Esophagus mucosa (tissue), 1 donor: Measurements from ENCODE around the gene ARID1B. TPM values are rescaled to one million over a fixed set of nuclear protein-coding genes. Genes with fewer than 3 reads are reported as not detected.
"Not testable (repeated sequence)": the region's sequence is repeated elsewhere in the genome, so short reads cannot be mapped to it uniquely, and the experiment has no call there.

Source experiments
- ATAC-seq: fragments of 200-7000 bp; cut with Tn5 transposase; one replicate; pipeline ENCODE4 v1.9.1; 2020
- total RNA-seq: library from RNA; stranded (reverse); gene quantifications from one replicate; pipeline ENCODE4 v1.2.4, GENCODE V29; 2023
- donor health status: DM: yes; HTN: yes; CAD: no.

Gene ARID1B
- total RNA-seq, 1 donor from 2014 or later: 45.7 TPM

DNA sequence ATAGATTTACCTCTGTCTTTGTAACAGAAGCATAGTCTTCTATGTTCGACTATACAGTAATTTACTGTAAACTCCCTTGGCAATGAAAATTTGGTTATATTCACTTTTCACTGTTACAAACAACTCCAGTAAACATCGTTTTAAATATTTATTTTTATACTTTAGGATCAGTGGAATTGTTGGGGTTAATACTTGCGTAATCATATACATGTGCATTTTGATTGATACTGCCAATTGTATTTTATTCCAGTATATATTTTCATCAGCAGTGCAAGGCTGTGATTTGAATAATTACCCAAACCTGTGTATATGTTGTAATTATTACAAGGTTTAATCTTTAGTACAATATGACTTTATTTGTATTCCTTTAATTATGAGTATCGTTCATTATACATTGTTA is 255.7 kb downstream of the ARID1B start:
- ATAC-seq: no peak

- no peak for ATAC-seq
These were observed 256.4 kb downstream of the ARID1B start for GRCh38 chr6:157033428-157034140.

DNA sequence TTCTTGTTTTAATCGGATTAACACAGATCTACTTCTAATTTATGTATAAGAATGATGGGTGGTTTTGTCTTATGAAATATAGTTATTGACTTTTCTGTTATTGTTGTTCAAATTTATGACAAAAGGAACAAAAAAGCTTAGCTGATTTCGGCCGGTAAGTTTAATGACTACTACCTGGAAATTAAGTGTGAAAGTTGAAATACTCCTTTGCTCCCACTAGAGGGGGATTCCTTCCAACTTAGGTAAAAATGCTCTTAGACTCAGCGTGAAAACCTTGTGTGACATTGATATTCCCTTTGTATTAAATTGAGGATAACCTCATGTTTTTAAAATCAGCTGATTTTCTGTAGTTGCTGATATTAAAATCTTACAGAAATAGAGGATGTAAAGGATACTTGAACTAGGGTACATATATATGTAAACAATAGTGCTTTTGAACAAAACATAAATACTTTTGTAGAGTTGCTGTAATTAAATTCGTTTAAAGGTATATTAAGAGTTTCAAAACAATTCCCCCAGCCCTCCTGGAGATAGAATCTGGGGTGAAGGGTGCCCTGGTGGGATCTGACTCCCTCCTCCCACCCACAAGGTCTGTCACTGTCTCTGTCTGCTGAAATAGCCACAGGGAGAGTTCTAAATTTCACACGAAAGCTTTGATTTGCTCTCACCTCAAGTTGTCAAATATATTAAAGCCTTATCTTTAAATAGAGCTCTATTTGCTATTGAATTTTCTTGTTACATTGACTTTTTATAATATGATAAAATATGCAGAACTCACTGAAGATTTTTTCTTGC is 257.5 kb downstream of the ARID1B start:
- ATAC-seq: no peak

GRCh38 chr6:157035546-157035945 is 258.4 kb downstream of the ARID1B start:
- ATAC-seq: no peak

- peak; percentile 93 for ATAC-seq
These were observed 259.1 kb downstream of the ARID1B start for GRCh38 chr6:157036245-157036711.

DNA sequence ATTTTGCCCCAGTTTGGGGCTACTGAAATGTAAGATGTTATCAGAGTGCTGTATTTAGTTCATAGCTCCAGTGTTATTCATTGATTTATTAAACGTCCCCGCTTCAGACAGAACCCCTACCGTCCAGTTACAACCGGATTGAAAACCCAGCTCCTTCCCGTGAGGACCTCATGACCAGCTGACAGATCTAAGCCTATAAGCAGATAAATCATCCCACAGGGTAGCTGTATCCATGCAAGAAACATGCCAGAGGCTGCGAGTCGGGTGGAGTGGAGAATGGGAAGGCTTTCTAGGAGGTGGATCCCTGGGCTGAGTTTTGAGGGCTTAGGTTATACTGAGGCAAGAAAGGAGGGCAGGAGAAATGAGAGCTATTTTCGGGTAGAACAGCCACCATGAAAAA is 260.0 kb downstream of the ARID1B start:
- peak; percentile 70 for ATAC-seq

- peak; percentile 57 for ATAC-seq
These were observed 261.4 kb downstream of the ARID1B start for GRCh38 chr6:157038610-157039009.

GRCh38 chr6:157039639-157040038 is 262.5 kb downstream of the ARID1B start:
- not testable (repeated sequence) for ATAC-seq

GRCh38 chr6:157040191-157040590 is 263.0 kb downstream of the ARID1B start:
- no peak for ATAC-seq

DNA sequence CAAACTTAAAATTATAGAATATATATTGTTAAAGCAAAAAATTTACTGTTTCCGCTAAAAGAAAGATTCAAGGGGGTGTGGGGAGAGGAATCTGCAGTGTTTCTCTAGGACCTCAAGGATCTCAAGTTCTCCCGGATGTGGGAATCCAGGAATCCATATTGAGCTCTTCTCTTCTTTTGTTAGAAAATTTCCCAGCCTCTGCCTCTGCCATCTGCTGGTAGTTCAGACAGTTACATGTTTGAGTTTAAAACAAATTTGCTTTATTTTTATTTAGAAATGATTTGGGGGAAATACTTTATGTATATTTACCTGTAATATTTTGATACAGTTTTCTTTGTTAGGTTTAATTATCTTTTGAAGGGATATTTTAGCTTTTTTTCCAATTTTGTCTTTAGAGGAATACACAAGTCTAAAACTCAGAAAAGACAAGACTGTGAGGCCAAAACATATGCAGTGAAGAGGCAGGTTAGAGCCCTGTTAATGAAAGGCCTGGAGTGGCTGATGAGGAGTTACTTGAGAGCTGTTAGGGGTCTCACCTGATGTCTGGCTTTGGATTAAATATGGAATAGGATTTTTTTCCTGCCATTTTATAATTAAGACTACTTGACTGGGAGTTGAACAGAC is 268.8 kb downstream of the ARID1B start:
- no peak for ATAC-seq

DNA sequence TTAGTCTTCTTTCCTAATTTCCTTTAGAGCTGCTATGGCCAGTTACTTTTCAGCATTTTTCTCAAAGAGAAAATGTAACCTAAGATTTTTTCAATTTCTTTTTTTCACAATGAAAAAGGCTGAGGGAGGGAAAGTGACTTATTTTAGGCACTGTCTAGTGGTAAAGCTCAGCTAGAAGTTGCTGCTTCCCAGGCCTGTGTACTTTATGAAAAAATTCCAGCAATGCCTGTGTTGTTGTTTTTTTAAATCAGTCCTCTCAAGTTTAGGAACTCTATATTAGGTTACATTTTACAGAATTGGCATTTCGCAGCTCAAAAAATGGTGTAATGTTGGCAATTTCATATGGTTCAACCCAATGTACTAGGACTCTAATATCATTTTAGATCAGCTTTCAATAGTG is 269.6 kb downstream of the ARID1B start:
- ATAC-seq: no peak

- no peak for ATAC-seq
These were observed 270.1 kb downstream of the ARID1B start for GRCh38 chr6:157047328-157047727.

DNA sequence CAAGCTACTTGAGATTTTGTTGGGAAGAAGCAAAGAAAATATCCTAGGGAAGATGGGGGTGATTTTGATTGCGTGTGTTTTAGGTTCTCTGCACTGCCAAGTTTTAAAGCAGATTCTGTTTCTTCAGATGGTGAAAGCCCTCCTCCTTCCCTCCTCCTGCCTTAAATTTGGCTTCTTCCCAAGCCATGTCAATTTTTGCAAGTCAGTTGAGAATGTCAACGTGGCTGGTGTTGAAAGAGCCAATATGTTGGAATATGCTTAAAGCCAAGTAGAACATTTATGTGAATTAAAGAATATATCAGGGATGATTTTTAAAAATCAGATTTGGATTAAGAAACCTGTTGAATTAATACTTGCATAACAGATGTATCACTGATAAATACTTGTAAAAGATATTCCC is 270.8 kb downstream of the ARID1B start:
- ATAC-seq: no peak

GRCh38 chr6:157049133-157049532 is 272.0 kb downstream of the ARID1B start:
- peak; percentile 36 for ATAC-seq

- no peak for ATAC-seq
These were observed 273.5 kb downstream of the ARID1B start for GRCh38 chr6:157050537-157051265.

GRCh38 chr6:157054531-157054979 is 277.4 kb downstream of the ARID1B start:
- peak; percentile 46 for ATAC-seq

- ATAC-seq: no peak
These were observed 278.7 kb downstream of the ARID1B start for GRCh38 chr6:157055863-157056262.

DNA sequence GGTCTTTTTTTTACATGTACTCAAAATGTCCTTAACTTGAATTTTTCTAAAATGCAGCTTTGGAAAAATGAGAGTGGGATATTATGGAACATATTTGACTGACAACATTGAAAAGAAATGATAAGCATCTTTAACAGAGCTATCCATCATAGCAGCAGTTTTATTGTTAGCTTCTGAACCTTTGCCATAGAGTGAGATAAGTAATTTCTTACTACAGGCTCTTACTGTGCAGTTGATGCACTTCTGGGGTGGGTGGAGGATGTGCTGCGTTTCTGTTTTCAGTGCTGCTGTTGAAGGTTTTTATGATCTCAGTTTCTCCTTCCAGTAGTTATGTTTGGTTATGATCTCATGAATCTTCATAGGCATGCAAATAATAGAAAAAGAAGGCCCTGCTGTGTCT is 279.1 kb downstream of the ARID1B start:
- ATAC-seq: no peak

GRCh38 chr6:157058574-157058973 is 281.4 kb downstream of the ARID1B start:
- no peak for ATAC-seq

- no peak for ATAC-seq
These were observed 282.6 kb downstream of the ARID1B start for GRCh38 chr6:157059781-157060180.

- ATAC-seq: no peak
These were observed 283.3 kb downstream of the ARID1B start for GRCh38 chr6:157060440-157060952.
